Stimulated activated CD4-positive, alpha-beta T cell treated with anti-CD3 and anti-CD28 coated beads, Interleukin-2, amount 100 ng/mL, for 48 hours (primary cell): ENCODE data around the gene CEBPE.

ENCODE experiments used
- DNase-seq, 2 donors: peaks; one replicate each; pipeline ENCODE4 v3.0.0-alpha.2; 2020

CEBPE gene

GRCh38 chr14:23118506-23119362 is at the start of gene CEBPE:
Gene CEBPE (minus strand): TSS chr14:23119255. CDS start chr14:23119091, 164 bp downstream.
- DNase-seq: no peak

GRCh38 chr14:23168246-23168645 is 49.2 kb upstream of the CEBPE start:
- no peak for DNase-seq

DNA sequence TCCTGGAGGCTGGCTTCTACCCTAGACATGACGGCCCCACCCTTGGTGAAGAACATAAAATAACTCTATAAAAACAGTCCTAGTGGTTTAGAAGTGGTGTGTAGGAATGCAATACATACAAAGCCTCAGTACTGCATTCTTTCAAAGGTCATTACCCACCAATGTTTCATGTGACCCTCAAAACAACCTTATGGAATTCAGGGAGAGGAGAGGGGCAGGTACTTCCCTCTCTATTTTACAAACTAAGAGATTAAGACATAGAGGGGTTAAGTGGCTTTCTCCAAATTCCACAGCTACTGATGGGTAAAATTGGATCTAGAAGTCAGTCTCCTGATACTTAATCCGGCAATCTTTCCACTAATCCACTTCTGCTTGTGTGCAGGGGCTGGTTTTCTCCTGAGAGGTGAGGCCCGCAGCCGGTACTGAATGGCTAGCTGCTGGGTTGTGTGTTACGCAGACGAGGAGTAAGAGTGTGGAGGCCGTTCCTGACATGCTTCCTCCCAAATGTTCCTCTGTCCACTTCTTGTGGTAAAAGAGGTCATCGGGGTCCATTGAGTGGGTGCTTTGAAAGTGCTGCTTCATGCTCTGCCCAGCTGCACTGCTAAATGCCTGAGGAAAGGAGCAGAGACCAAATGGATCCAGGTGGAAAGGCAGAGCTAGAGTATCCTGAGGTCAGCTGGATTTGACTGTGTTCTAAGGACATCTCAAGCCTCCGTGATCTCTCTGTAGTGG is 48.2 kb upstream of the CEBPE start:
- no peak for DNase-seq

GRCh38 chr14:23164949-23165348 is 45.9 kb upstream of the CEBPE start:
- no peak for DNase-seq

DNA sequence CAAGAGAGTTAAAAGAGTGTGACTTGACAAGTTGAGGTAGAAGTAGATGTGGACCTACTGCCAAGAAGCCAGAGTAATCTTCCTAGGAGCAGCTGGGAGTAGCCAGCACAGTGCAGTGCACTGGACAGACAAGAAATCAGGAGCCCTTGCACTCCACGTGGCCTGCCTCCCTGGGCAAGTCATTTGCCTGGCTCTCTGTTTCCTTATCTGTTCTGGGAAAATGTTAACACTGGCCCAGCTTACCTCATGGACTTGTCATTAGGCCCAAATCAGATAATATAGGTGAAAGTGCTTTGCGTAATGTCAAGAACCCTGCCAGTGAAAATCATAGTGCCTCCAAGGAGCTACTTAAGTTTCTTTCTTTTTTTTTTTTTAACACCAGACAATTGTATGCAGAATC is 45.2 kb upstream of the CEBPE start:
- no peak for DNase-seq

- no peak for DNase-seq
Observed at GRCh38 chr14:23163830-23164229, 44.8 kb upstream of the CEBPE start.

GRCh38 chr14:23162800-23163199 is 43.7 kb upstream of the CEBPE start:
- no peak for DNase-seq

GRCh38 chr14:23162005-23162404 is 43.0 kb upstream of the CEBPE start:
- no peak for DNase-seq

DNA sequence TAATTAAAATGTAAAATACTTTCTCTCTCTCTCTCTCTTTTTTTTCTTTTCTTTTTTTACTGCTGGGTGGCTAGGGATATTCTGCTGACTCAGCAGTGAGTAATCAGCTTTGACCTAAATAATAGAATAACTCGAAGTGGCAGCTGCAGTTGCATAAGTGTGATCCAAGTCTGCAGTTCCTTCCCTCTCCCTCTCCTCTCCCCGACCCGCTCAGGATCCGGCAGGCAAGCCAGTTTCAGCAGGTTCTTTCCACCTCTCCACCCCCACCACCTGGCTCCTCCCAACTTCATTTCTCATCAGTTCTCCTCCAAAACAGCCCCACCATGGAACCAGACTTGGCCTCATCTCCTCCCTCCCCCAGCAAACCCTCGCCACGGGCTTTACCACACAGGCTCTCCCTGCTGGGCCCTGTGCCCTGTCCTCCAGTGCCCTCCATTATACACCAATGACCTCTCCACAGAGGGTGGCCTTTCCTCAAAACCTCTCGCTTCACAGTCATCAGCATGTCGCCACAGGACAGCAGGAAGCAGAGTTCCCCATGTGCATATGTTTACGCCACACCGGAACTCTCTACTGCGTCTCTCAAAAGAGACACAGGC is 42.0 kb upstream of the CEBPE start:
- DNase-seq: no peak

GRCh38 chr14:23159532-23159931 is 40.5 kb upstream of the CEBPE start:
- no peak for DNase-seq

GRCh38 chr14:23158779-23159178 is 39.7 kb upstream of the CEBPE start:
- no peak for DNase-seq

DNA sequence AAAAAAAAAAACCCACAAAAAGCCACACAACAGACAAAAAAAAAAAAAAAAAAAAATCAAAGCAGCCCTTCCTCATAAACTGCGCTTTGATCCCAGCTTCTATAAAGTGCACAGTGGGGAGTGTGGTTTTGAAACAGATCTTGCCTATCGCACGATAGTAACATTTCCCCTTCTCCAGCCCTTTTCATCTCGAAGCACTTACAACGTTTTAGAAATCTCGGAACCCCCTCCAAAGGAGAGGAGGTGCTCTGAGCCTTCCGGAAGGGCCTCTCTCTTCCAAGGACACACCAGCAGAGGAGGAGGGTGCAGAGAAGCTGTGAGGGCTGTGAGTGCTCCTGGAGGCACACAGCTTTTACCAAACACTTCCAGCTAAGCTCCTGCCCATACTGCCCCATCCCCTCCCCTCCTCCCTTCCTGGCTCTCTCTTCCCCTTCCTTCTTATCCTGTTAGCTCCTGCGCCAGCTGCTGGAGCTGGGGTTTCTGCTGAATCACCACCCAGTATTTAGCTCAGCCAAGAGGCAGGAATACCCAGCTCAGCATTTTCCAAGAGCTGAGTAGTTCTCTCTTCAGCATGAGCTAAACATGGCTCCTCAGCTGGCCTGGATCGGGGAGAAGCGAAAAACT is 36.0 kb upstream of the CEBPE start:
- DNase-seq: no peak

- DNase-seq: peak in 1 of 2 donors; percentile 9
Observed at GRCh38 chr14:23153851-23154796, 35.1 kb upstream of the CEBPE start.

DNA sequence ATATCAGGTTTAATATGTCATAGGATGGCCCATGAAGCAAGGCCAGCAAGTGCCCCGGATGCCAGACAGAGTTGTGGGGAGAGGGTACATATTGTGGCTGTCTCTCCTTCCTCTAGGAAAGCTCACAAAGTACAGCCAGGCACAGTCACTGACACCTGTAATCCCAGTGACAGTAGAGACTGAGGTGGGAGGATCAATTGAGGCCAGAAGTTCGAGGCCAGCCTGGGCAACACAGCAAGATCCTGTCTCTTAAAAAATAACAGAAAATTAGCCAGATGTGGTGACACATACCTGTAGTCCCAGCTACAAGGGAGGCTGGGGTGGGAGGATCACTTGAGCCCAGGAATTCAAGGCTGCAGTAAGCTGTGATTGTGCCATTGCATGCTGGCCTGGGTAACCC is 32.3 kb upstream of the CEBPE start:
- DNase-seq: no peak

- no peak for DNase-seq
Observed at GRCh38 chr14:23149745-23150144, 30.7 kb upstream of the CEBPE start.

DNA sequence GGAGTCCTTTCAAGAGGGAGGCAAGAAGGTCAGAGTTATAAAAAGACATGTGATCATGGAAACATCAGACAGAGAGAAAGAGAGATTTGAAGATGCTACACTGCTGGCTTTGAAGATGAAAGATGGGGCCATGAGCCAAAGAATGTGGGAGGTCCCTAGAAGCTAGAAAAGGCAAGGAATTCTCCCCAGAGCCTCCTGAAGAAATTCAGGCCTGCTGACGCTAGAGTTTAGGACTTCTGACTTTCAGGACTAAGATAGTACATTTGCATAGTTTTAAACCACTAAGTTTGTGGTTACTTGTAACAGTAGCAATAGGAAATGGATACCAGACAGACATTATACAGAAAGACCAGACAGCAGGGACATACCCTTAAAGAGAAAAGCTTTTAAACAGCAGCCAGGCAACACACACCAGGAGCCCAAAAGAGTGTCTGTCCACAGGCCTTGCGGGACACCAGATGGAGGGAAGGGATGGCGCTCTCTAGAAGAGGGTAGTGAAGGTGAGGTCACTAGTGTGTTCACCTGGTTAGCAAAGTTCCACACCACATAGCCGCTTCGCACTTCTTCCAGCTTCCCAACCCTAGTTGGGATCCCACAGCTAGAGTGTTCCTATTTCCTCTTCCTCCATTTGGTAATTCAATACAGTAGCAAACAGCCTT is 29.7 kb upstream of the CEBPE start:
- DNase-seq: no peak

- no peak for DNase-seq
Observed at GRCh38 chr14:23147676-23148075, 28.6 kb upstream of the CEBPE start.

- no peak for DNase-seq
Observed at GRCh38 chr14:23146980-23147379, 27.9 kb upstream of the CEBPE start.

DNA sequence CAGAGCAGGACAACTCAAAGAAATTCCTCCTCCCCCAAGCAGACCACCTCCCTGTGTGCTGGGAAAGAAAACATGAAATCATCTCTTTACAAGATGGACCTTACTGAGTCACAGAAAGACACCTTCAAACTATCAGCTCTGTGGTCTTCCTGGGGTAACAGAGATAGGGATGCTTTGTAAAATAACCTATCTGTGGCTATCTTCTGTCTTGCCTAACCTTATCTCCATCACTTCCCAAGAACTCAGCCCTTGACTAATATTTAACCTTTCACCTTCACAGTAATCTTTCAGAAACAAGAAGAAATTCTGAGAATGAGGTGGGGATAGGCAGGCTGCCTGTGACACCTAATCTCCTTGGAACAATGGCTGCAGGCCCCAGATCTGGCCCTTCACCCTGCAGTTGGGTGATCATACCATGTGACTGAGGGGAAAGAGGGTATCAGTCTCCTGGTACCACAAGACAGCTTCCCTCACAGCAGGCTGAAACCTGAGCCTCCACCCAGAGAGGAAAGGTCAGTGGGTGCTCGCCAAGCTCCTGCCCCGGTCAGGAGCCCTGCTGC is 27.4 kb upstream of the CEBPE start:
- DNase-seq: no peak

DNA sequence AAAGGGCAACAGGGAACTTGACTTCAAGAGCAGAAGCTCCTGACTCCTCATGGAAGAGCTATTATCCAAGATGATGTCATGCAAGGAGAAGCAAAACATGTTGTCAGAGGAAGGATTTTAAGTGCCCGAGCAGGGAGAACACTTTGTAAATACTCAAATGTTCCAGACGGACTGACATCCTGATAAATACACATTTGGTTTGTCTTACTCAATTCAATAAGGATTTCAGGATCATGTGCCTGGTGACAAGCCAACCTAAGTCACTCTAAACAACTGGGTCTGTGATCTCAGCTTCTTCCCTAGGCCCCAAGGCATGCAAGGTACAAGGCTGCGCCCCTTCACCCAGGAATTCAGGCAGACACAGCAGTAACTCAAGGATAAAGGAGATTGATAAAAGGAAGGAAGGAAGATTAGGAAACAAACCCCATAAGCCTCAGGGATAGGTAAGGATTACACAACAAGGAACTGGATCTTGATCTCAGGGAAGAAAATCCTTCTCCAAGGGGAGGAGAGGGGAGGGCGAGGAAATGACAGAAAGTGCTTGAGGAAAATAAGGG is 26.8 kb upstream of the CEBPE start:
- no peak for DNase-seq

DNA sequence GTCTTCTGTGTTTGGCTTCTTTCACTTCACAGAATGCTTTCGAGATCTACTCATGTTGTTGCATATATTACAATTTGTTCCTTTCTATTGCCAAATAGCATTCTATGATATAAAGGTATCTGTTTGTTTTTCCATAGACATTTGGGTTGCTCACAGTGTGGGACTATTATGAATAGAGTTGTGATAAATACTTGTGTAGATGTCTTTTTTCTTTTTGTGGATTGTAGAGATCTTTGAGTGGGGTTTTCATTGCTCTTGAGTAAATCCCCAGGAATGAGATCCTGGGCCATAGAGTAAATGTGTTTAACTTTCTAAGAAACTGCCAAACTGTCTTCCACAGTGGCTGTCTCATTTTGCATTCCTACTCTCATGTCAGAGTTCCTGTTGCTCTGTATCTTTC is 24.9 kb upstream of the CEBPE start:
- no peak for DNase-seq
